Measurements from ENCODE around the gene CHCHD5. TPM values are rescaled to one million over a fixed set of nuclear protein-coding genes. Genes with fewer than 3 reads are reported as not detected.
A peak's percentile ranks its signal among the peaks of the same experiment; 100 is the strongest.
"Not testable (repeated sequence)": the region's sequence is repeated elsewhere in the genome, so short reads cannot be mapped to it uniquely, and the experiment has no call there.

The CHCHD5 gene, protein sequence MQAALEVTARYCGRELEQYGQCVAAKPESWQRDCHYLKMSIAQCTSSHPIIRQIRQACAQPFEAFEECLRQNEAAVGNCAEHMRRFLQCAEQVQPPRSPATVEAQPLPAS
- total RNA-seq: 16.9 to 22.7 TPM (median 22.4 TPM) in 3 replicates
- long read RNA-seq, transcript CHCHD5-201 (4 exons, 691 nt): major isoform, 13 of 20 reads
- long read RNA-seq, partial matches to known transcripts: 1 of 20 reads
- long read RNA-seq, other reads (novel, unspliced or antisense): 6 of 20 reads

DNA sequence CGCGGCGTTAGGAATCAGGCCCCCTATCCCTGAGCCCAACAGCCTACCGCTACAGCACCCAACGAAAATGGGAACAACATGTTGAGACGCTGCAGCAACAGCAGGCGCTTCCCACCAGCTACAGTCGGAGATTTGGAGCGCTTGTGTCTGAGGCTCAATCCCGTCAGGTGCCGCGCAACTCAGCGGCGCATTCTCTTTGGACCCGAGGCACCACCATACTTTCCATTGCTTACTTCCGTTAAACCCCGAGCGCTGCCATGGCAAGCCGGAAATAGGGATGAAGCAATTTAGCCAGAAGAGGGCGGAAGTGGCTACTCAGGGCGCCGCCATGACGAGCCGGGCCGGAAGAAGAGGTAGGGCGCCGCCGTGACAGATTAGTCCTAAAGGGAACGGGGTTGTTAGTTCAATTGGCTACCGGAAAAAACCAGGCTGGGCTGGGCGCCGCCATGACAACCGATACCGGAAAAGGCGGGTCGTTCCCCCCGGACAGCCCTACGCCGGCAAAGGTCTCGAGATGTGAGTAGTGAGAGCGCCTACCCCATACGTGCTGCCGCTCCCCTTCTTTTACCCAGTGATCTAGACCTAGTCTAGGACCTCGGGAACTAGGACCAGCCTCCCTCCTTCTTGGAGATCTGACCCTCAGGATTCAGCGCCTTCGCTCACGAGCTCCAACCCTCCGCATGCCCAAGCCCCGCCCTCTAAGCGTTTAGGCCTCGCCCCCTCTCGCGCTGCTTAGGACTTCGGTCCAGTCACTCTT is at the start of gene CHCHD5:
Gene CHCHD5 (plus strand): TSS at position 476 of the 757 bp plus-strand sequence. CDS start 39 bp downstream, at position 515.
- no peaks in the 10 kb centered on the region for H3K9me3 Mint-ChIP-seq (ENCODE audit: low read depth)
- TF ChIP-seq, protein P1, sequence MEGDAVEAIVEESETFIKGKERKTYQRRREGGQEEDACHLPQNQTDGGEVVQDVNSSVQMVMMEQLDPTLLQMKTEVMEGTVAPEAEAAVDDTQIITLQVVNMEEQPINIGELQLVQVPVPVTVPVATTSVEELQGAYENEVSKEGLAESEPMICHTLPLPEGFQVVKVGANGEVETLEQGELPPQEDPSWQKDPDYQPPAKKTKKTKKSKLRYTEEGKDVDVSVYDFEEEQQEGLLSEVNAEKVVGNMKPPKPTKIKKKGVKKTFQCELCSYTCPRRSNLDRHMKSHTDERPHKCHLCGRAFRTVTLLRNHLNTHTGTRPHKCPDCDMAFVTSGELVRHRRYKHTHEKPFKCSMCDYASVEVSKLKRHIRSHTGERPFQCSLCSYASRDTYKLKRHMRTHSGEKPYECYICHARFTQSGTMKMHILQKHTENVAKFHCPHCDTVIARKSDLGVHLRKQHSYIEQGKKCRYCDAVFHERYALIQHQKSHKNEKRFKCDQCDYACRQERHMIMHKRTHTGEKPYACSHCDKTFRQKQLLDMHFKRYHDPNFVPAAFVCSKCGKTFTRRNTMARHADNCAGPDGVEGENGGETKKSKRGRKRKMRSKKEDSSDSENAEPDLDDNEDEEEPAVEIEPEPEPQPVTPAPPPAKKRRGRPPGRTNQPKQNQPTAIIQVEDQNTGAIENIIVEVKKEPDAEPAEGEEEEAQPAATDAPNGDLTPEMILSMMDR (IDR thresholded peaks at IDR 0.05): peak; percentile 60
- H3K36me3 Mint-ChIP-seq (ENCODE audit: low read depth): peaks cover 8% of the 10 kb centered on the region
- H3K4me1 Mint-ChIP-seq (ENCODE audit: low read depth): peaks cover 35% of the 10 kb centered on the region
- peak within 1 kb of the TSS; percentile 85 for H3K4me3 Mint-ChIP-seq (ENCODE audit: unreplicated experiment)
- DNase-seq (ENCODE audit: low spot score): peak; percentile 98
- H3K27me3 Mint-ChIP-seq (ENCODE audit: low read depth): no peaks in the 10 kb centered on the region
- peak within 1 kb of the TSS; percentile 99 for H3K27ac Mint-ChIP-seq (ENCODE audit: unreplicated experiment)

DNA sequence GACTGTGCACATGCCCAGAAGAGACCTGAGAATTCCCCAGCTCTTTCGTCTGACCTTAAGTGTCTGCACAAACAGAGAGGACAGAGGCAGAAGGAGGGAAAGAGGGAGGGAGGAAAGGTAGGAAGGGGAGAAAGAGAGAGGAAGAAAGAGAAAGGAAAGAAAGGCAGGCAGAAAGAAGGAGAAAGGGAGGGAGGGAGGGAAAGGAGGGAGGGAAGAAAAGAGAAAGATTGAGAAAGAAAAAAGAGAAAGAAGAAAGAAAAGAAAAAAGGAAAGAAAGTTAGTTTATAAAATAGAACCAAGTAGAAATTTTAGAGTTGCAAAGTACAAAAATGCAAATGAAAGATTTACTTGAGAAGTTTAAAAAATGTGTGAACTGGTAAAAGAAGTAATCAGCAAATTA is 49.6 kb upstream of the CHCHD5 start:
- H3K4me3 Mint-ChIP-seq (ENCODE audit: unreplicated experiment): no peak overlapping the region

DNA sequence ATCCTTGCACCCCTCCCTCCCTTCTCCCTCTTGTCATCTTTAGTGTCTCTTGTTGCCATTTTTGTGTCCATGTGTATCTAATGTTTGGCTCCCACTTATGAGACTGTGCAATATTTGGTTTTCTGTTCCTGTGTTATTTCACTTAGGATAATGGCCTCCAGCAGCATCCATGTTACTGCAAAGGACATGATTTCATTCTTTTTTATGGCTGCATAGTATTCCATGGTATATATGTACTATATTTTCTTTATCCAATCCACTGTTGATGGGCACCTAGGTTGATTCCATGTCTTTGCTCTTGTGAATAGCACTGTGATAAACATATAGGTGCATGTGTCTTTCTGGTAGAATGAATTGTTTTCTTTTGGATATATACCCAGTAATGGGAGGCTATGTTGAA is 47.7 kb upstream of the CHCHD5 start:
- not testable (repeated sequence) for H3K27ac Mint-ChIP-seq (ENCODE audit: unreplicated experiment); H3K4me1 Mint-ChIP-seq (ENCODE audit: low read depth); H3K9me3 Mint-ChIP-seq (ENCODE audit: low read depth); DNase-seq (ENCODE audit: low spot score); H3K27me3 Mint-ChIP-seq (ENCODE audit: low read depth); H3K4me3 Mint-ChIP-seq (ENCODE audit: unreplicated experiment)
- H3K36me3 Mint-ChIP-seq (ENCODE audit: low read depth): peaks cover 10% of the 10 kb centered on the region

More for the DNA sequence above, 49.6 kb upstream of the CHCHD5 start:
- Mint-ChIP-seq H3K27ac (ENCODE audit: unreplicated experiment) (no peak overlapping the region), H3K4me1 (ENCODE audit: low read depth) (no peaks in the 10 kb centered on the region), H3K27me3 (ENCODE audit: low read depth) (no peaks in the 10 kb centered on the region), H3K9me3 (ENCODE audit: low read depth) (no peaks in the 10 kb centered on the region), H3K36me3 (ENCODE audit: low read depth) (peaks cover 18% of the 10 kb centered on the region)
- TF ChIP-seq, protein P1 (IDR thresholded peaks at IDR 0.05): no peak
- DNase-seq (ENCODE audit: low spot score): no peak

DNA sequence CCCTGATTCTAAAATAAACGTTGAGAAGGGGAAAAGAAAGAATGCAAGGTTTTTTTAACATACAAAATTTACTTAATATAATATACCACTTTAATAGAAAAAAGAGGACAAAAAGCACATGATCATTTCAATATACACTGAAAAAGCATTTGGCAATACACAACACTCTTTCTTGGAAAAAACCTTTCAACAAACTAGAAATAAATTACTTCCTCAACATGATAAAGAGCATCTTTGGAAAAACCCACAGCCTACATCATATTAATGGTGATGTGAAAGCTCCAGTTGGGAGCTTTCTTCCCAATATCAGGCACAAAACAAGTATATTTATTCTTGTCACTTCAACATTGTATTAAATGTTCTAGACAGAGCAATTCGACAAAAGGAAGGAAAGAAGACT is 45.1 kb upstream of the CHCHD5 start:
- Mint-ChIP-seq H3K27ac (ENCODE audit: unreplicated experiment) (no peak overlapping the region), H3K27me3 (ENCODE audit: low read depth) (no peaks in the 10 kb centered on the region), H3K36me3 (ENCODE audit: low read depth) (no peaks in the 10 kb centered on the region), H3K4me3 (ENCODE audit: unreplicated experiment) (no peak overlapping the region), H3K9me3 (ENCODE audit: low read depth) (no peaks in the 10 kb centered on the region), H3K4me1 (ENCODE audit: low read depth) (peaks cover 6% of the 10 kb centered on the region)
- no peak for DNase-seq (ENCODE audit: low spot score)
- TF ChIP-seq, protein P1 (IDR thresholded peaks at IDR 0.05): no peak

DNA sequence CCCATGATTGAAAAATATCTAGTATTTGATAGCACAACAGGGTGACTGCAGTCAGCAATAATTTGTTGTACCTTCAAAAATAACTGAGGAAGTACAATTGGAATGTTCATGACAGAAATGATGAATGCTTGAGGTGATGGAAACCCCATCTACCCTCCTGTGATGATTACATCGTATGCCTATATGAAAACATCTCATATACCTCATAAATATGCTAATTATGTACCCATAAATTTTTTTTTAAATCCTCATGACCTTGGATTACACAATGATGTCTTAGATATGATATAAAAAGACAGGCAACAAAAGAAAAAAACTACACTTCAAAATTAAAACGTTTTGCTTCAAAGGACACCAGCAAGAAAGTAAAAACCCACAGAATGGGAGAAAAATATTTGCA is 43.5 kb upstream of the CHCHD5 start:
- H3K27ac Mint-ChIP-seq (ENCODE audit: unreplicated experiment): no peak overlapping the region
- peaks cover 6% of the 10 kb centered on the region for H3K4me1 Mint-ChIP-seq (ENCODE audit: low read depth)
- no peak overlapping the region for H3K4me3 Mint-ChIP-seq (ENCODE audit: unreplicated experiment)
- no peaks in the 10 kb centered on the region for H3K27me3 Mint-ChIP-seq (ENCODE audit: low read depth)
- H3K9me3 Mint-ChIP-seq (ENCODE audit: low read depth): no peaks in the 10 kb centered on the region
- no peaks in the 10 kb centered on the region for H3K36me3 Mint-ChIP-seq (ENCODE audit: low read depth)
- TF ChIP-seq, protein P1 (IDR thresholded peaks at IDR 0.05): no peak
- no peak for DNase-seq (ENCODE audit: low spot score)

Measured in chondrocyte (in vitro differentiated cells).